SK-N-SH (cell line): Measurements from ENCODE around the gene HLA-DQA2. TPM values are rescaled to one million over a fixed set of nuclear protein-coding genes. Genes with fewer than 3 reads are reported as not detected.

Experiments used
- CTCF ChIA-PET: fragments of 300-600, 350-600 bp; formaldehyde crosslinking; extraction: SDS; loops from one replicate; lab custom pipeline; 2021; lab: Yijun Ruan, JAX
- POLR2A ChIA-PET: fragments of 350-600 bp; sonication (Branson Sonifier 250); formaldehyde crosslinking; extraction: SDS; loops from one replicate; lab custom pipeline; 2020; ENCODE audit warnings: antibody characterized with exemption, inconsistent platforms; lab: Yijun Ruan, JAX
- DNase-seq: peaks from one replicate; pipeline ENCODE4 v3.0.0; 2012
- H2AFZ ChIP-seq: fragments of 200-600 bp; sonication (generic); 2 replicates; pipeline ENCODE4 v1.8.1; 2016; ENCODE audit warnings: antibody characterized with exemption, mild to moderate bottlenecking, low read depth
- H3F3A ChIP-seq: fragments of 200-600 bp; sonication (generic); replicated peaks from 2 replicates; pipeline ENCODE3; 2016; ENCODE audit warnings: antibody characterized with exemption, mild to moderate bottlenecking; ENCODE audit not compliant: insufficient read depth
- H3K27ac ChIP-seq, 2 experiments: fragments of 200-500 bp in 1 of 2; fragments of 200-600 bp in 1 of 2; sonication (Bioruptor generic) in 1 of 2; sonication (generic), shearing (Covaris generic) in 1 of 2; 2 replicates each; pipeline versions ENCODE4 v1.5.1 to v1.6.1; 2014 to 2016; ENCODE audit warnings: low read depth in 2 of 2, inconsistent platforms in 1 of 2, low read length in 1 of 2, mild to moderate bottlenecking in 1 of 2, mixed read lengths in 1 of 2
- H3K27me3 ChIP-seq: fragments of 200-600 bp; sonication (generic), shearing (Covaris generic); 2 replicates; pipeline ENCODE4 v1.6.1; 2016; ENCODE audit warnings: mixed run types; ENCODE audit not compliant: insufficient read depth
- H3K36me3 ChIP-seq, 2 experiments: fragments of 200-500 bp in 1 of 2; fragments of 200-600 bp in 1 of 2; sonication (Bioruptor generic) in 1 of 2; sonication (generic) in 1 of 2; replicated peaks in 1 of 2; 2 replicates each; pipeline versions ENCODE3 to v1.5.1; 2014 to 2016; ENCODE audit warnings: low read length in 1 of 2, mild to moderate bottlenecking in 1 of 2; ENCODE audit not compliant: insufficient read depth in 2 of 2, control insufficient read depth in 1 of 2
- H3K4me1 ChIP-seq, 2 experiments: fragments of 200-500 bp in 1 of 2; fragments of 200-600 bp in 1 of 2; sonication (Bioruptor generic) in 1 of 2; sonication (generic), shearing (Covaris generic) in 1 of 2; 2 replicates each; pipeline versions ENCODE4 v1.5.1 to v1.6.1; 2014 to 2016; ENCODE audit warnings: low read depth in 1 of 2, low read length in 1 of 2, mixed run types in 1 of 2; ENCODE audit not compliant: insufficient read depth in 2 of 2, control insufficient read depth in 1 of 2
- H3K4me2 ChIP-seq: fragments of 200-600 bp; sonication (generic), shearing (Covaris generic); 2 replicates; pipeline ENCODE4 v1.6.1; 2017; ENCODE audit warnings: mixed run types
- H3K4me3 ChIP-seq, 2 experiments: fragments of 200-500 bp in 1 of 2; fragments of 200-600 bp in 1 of 2; sonication (Bioruptor generic) in 1 of 2; sonication (generic), shearing (Covaris generic) in 1 of 2; 2 replicates each; pipeline versions ENCODE4 v1.5.1 to v1.8.1; 2014 to 2016; ENCODE audit warnings: low read depth in 2 of 2, inconsistent platforms in 1 of 2, low read length in 1 of 2, mild to moderate bottlenecking in 1 of 2, mixed read lengths in 1 of 2, moderate library complexity in 1 of 2
- H3K79me2 ChIP-seq: fragments of 200-600 bp; sonication (generic); 2 replicates; pipeline ENCODE4 v1.8.1; 2017; ENCODE audit warnings: mild to moderate bottlenecking; ENCODE audit not compliant: insufficient read depth
- H3K9ac ChIP-seq: fragments of 200-600 bp; sonication (generic); 2 replicates; pipeline ENCODE4 v1.6.1; 2017; ENCODE audit warnings: mixed run types
- H3K9me2 ChIP-seq: fragments of 200-600 bp; sonication (generic); 2 replicates; pipeline ENCODE4 v1.6.1; 2017; ENCODE audit warnings: mixed run types
- H3K9me3 ChIP-seq: fragments of 200-600 bp; sonication (generic); 2 replicates; pipeline ENCODE4 v1.6.1; 2017; ENCODE audit warnings: mixed run types, mild to moderate bottlenecking, moderate library complexity
- H4K20me1 ChIP-seq: fragments of 200-600 bp; sonication (generic); 2 replicates; pipeline ENCODE4 v1.6.1; 2017; ENCODE audit warnings: mild to moderate bottlenecking, mixed run types; ENCODE audit not compliant: insufficient read depth
- CHD2 ChIP-seq: fragments of 150-350 bp; IDR thresholded peaks from 2 replicates; pipeline ENCODE4 v1.6.1; 2018; ENCODE audit warnings: low read length; ENCODE audit not compliant: partially characterized antibody
- GABPA ChIP-seq: IDR thresholded peaks from 2 replicates; pipeline ENCODE4 v1.4.0; 2012; ENCODE audit warnings: low read depth, mild to moderate bottlenecking
- IRF3 ChIP-seq: fragments of 150-350 bp; IDR thresholded peaks from 2 replicates; pipeline ENCODE4 v1.6.1; 2016; ENCODE audit warnings: mild to moderate bottlenecking, low read depth, low read length
- JUND ChIP-seq: IDR thresholded peaks from 2 replicates; pipeline ENCODE4 v1.4.0; 2012
- MEF2A ChIP-seq: IDR thresholded peaks from 2 replicates; pipeline ENCODE4 v1.4.0; 2012; ENCODE audit warnings: low read depth, borderline replicate concordance
- MXI1 ChIP-seq: IDR thresholded peaks from 2 replicates; pipeline ENCODE4 v1.6.1; 2012; ENCODE audit warnings: mild to moderate bottlenecking, low read depth, low read length, improper control_type of control experiment
- SIN3A ChIP-seq: IDR thresholded peaks from 2 replicates; pipeline ENCODE4 v1.6.1; 2012; ENCODE audit warnings: low read depth, mild to moderate bottlenecking, low read length, moderate library complexity, borderline replicate concordance
- SMC3 ChIP-seq: IDR thresholded peaks from 2 replicates; pipeline ENCODE4 v1.6.1; 2012; ENCODE audit warnings: low read depth, low read length, improper control_type of control experiment
- TCF12 ChIP-seq: IDR thresholded peaks from 2 replicates; pipeline ENCODE4 v1.4.0; 2012
- WGBS: methylation state at CpG from one replicate; pipeline ENCODE4 v1.1.6; 2017; ENCODE audit warnings: low lambda C conversion rate; 5-methylcytosine and 5-hydroxymethylcytosine counted together
- polyA plus RNA-seq, 3 experiments: library from polyadenylated mRNA; depleted of rRNA; stranded (reverse); fragments of >200 nt; gene quantifications; 2 replicates each; pipeline ENCODE4 v1.2.3, GENCODE V29; 2012
- TF ChIP-seq, protein P1 (sequence below): IDR thresholded peaks from 2 replicates; pipeline ENCODE4 v1.4.0; 2012; ENCODE audit warnings: low read depth, borderline replicate concordance
- TF ChIP-seq, protein P2 (sequence below): IDR thresholded peaks from 2 replicates; pipeline ENCODE4; 2012
- TF ChIP-seq, protein P3 (sequence below): IDR thresholded peaks from 2 replicates; pipeline ENCODE4 v1.6.1; 2012; ENCODE audit warnings: mild to moderate bottlenecking, low read depth, low read length, moderate library complexity
- TF ChIP-seq, protein P4 (sequence below): fragments of 200-600 bp; sonication (generic); IDR thresholded peaks from 2 replicates; pipeline ENCODE4 v1.6.1; 2017; ENCODE audit warnings: antibody characterized with exemption, mild to moderate bottlenecking, moderate library complexity
- TF ChIP-seq, protein P5 (sequence below): IDR thresholded peaks from 2 replicates; pipeline ENCODE4 v1.4.0; 2012; ENCODE audit warnings: low read depth

HLA-DQA2 gene
- polyA plus RNA-seq, 1 of the 3 experiments (the other 2 are of a cell fraction) = not detected

- H3K9me3 ChIP-seq = no peaks in the 10 kb centered on the region
- no peaks in the 10 kb centered on the region for H4K20me1 ChIP-seq
- H2AFZ ChIP-seq = no peak overlapping the region
- no peak for TF ChIP-seq SIN3A
- no peak for TF ChIP-seq MEF2A
- no peak for TF ChIP-seq CHD2
- TF ChIP-seq, protein P1, sequence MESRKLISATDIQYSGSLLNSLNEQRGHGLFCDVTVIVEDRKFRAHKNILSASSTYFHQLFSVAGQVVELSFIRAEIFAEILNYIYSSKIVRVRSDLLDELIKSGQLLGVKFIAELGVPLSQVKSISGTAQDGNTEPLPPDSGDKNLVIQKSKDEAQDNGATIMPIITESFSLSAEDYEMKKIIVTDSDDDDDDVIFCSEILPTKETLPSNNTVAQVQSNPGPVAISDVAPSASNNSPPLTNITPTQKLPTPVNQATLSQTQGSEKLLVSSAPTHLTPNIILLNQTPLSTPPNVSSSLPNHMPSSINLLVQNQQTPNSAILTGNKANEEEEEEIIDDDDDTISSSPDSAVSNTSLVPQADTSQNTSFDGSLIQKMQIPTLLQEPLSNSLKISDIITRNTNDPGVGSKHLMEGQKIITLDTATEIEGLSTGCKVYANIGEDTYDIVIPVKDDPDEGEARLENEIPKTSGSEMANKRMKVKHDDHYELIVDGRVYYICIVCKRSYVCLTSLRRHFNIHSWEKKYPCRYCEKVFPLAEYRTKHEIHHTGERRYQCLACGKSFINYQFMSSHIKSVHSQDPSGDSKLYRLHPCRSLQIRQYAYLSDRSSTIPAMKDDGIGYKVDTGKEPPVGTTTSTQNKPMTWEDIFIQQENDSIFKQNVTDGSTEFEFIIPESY = no peak
- TF ChIP-seq, protein P2, sequence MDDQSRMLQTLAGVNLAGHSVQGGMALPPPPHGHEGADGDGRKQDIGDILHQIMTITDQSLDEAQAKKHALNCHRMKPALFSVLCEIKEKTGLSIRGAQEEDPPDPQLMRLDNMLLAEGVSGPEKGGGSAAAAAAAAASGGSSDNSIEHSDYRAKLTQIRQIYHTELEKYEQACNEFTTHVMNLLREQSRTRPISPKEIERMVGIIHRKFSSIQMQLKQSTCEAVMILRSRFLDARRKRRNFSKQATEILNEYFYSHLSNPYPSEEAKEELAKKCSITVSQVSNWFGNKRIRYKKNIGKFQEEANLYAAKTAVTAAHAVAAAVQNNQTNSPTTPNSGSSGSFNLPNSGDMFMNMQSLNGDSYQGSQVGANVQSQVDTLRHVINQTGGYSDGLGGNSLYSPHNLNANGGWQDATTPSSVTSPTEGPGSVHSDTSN = no peak
- no peaks in the 10 kb centered on the region for H3K36me3 ChIP-seq
- no peak overlapping the region for H3K9ac ChIP-seq
- 0% methylated on average over 1 of the region's 1 CpG for WGBS
- no peaks in the 10 kb centered on the region for H3K4me1 ChIP-seq
- no peak for DNase-seq
- POLR2A ChIA-PET = no interaction called here
- H3K27ac ChIP-seq = no peak overlapping the region
- CTCF ChIA-PET = interaction anchor here (0.6 kb wide), 1 partner anchor 1180 kb away, joined by 3 read pairs; no protein-coding TSS in a partner anchor
- peaks cover 41% of the 10 kb centered on the region; the same call in 1 of the 2 replicates for H3K27me3 ChIP-seq
- no peaks in the 10 kb centered on the region for H3K79me2 ChIP-seq
- H3K4me2 ChIP-seq = no peak overlapping the region
- no peaks in the 10 kb centered on the region for H3F3A ChIP-seq
- H3K4me3 ChIP-seq = no peak overlapping the region
- H3K9me2 ChIP-seq = 0 out of 2 replicates have a peak, but pooled peaks cover 5% of the 10 kb centered on the region
Observed at GRCh38 chr6:32764048-32764447, 22.9 kb downstream of the HLA-DQA2 start.

- ChIA-PET CTCF (no interaction called here), POLR2A (no interaction called here)
- H4K20me1 ChIP-seq = no peaks in the 10 kb centered on the region
- 0 out of 2 replicates have a peak, but pooled peaks cover 6% of the 10 kb centered on the region for H3K9me2 ChIP-seq
- 0% methylated on average over 1 of the region's 1 CpG for WGBS
- no peaks in the 10 kb centered on the region for H3F3A ChIP-seq
- peaks cover 13% of the 10 kb centered on the region for H3K27me3 ChIP-seq
- H2AFZ ChIP-seq = no peak overlapping the region
- H3K36me3 ChIP-seq = no peaks in the 10 kb centered on the region
- H3K27ac ChIP-seq = no peak overlapping the region
- H3K79me2 ChIP-seq = no peaks in the 10 kb centered on the region
- no peak for DNase-seq
- no peaks in the 10 kb centered on the region for H3K9me3 ChIP-seq
- H3K9ac ChIP-seq = no peak overlapping the region
- TF ChIP-seq JUND = no peak
- TF ChIP-seq MXI1 = no peak
- no peak for TF ChIP-seq MEF2A
- TF ChIP-seq GABPA = no peak
- TF ChIP-seq, protein P3, sequence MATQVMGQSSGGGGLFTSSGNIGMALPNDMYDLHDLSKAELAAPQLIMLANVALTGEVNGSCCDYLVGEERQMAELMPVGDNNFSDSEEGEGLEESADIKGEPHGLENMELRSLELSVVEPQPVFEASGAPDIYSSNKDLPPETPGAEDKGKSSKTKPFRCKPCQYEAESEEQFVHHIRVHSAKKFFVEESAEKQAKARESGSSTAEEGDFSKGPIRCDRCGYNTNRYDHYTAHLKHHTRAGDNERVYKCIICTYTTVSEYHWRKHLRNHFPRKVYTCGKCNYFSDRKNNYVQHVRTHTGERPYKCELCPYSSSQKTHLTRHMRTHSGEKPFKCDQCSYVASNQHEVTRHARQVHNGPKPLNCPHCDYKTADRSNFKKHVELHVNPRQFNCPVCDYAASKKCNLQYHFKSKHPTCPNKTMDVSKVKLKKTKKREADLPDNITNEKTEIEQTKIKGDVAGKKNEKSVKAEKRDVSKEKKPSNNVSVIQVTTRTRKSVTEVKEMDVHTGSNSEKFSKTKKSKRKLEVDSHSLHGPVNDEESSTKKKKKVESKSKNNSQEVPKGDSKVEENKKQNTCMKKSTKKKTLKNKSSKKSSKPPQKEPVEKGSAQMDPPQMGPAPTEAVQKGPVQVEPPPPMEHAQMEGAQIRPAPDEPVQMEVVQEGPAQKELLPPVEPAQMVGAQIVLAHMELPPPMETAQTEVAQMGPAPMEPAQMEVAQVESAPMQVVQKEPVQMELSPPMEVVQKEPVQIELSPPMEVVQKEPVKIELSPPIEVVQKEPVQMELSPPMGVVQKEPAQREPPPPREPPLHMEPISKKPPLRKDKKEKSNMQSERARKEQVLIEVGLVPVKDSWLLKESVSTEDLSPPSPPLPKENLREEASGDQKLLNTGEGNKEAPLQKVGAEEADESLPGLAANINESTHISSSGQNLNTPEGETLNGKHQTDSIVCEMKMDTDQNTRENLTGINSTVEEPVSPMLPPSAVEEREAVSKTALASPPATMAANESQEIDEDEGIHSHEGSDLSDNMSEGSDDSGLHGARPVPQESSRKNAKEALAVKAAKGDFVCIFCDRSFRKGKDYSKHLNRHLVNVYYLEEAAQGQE = no peak
- TF ChIP-seq, protein P4, sequence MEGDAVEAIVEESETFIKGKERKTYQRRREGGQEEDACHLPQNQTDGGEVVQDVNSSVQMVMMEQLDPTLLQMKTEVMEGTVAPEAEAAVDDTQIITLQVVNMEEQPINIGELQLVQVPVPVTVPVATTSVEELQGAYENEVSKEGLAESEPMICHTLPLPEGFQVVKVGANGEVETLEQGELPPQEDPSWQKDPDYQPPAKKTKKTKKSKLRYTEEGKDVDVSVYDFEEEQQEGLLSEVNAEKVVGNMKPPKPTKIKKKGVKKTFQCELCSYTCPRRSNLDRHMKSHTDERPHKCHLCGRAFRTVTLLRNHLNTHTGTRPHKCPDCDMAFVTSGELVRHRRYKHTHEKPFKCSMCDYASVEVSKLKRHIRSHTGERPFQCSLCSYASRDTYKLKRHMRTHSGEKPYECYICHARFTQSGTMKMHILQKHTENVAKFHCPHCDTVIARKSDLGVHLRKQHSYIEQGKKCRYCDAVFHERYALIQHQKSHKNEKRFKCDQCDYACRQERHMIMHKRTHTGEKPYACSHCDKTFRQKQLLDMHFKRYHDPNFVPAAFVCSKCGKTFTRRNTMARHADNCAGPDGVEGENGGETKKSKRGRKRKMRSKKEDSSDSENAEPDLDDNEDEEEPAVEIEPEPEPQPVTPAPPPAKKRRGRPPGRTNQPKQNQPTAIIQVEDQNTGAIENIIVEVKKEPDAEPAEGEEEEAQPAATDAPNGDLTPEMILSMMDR = no peak
- no peak for TF ChIP-seq IRF3
- no peak for TF ChIP-seq TCF12
- TF ChIP-seq SMC3 = no peak
- TF ChIP-seq, protein P5, sequence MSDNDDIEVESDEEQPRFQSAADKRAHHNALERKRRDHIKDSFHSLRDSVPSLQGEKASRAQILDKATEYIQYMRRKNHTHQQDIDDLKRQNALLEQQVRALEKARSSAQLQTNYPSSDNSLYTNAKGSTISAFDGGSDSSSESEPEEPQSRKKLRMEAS = no peak
- no peak overlapping the region for H3K4me2 ChIP-seq
- no peaks in the 10 kb centered on the region for H3K4me1 ChIP-seq
- H3K4me3 ChIP-seq = no peak overlapping the region
Observed at GRCh38 chr6:32772656-32773055, 31.5 kb downstream of the HLA-DQA2 start.
